GM18519 (cell line): ENCODE data around the gene EHD4.

Experiments
- ATAC-seq: cut with Tn5 transposase; IDR thresholded peaks from one replicate; pipeline ENCODE4 v1.9.1; 2021; ENCODE audit warnings: mild to moderate bottlenecking, moderate library complexity; ENCODE audit not compliant: unreplicated experiment, low FRiP score

Gene EHD4

DNA sequence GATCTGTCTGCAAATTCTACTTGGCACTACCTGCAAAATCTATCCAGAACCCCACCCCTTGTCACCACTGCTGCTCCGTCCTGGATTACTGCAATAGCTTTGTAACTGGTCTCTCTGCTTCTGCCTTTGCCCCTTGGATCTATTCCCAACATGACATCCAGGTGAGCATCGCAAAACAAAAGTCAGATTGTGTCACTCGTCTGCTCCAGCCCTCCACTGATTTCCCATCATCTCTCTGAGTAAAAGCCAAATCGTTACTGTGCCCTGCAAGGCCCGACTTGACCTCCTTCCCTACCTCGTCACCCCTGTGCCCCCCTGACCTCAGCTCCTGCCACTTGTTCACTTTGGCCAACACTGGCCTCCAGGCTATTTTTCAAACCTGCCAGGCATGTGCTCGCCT, 87.9 kb downstream of the EHD4 start:
- no peak for ATAC-seq

DNA sequence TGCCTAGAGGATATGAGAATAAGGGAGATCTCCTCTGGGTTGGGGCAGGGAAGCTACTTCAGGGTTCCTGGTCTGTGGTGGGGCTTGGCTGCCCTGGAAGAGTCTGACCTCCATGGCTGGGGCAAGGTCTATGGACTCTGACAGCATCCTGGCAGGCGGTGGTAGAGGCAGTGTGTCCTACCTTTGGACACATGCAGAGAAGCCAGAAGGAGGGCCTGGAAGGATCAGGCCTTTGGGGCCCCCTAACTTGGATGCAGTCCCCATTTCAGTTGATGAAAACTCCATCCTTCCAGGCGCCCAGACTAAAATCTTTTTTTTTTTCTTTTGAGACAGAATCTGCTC, 88.9 kb downstream of the EHD4 start:
- ATAC-seq, result no peak

DNA sequence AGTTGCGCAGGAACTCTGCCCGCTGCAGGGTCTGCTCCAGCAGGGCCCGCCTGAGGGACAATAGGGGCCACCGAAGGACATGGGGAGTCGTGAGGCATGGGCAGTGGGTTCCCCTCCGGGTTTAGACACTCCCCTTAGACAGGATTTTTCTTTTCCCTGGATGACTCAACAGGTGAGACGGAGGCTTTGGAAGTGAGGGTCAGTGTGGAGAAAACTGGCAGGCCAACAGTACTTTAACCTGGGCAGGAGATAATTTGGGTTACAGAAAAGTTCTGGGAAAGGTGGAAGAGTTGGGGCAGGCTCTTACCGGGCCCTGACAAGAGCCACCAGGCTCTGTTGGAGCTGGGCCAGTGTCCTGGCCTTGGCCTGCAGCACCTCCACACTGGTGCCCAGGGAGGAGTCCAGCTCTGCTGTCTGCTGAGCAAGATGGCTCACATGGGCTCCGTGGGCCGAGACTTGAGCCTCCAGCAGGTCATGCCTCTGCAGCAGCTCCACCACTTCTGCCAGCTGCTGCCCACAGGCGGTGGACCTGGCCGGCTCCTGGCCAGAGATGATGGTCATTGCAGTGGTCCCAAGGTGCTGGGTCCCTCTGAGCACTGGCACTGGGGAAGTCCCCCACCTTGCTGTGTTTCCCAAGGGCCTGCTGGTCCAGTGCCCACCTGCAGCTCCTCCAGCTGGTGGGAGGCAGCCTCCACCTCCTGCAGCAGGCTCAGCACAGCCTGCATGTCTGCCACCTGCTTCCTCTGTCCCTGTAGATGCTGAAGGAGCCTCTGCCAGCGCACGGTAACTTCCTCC, 89.5 kb downstream of the EHD4 start:
- no peak for ATAC-seq

DNA sequence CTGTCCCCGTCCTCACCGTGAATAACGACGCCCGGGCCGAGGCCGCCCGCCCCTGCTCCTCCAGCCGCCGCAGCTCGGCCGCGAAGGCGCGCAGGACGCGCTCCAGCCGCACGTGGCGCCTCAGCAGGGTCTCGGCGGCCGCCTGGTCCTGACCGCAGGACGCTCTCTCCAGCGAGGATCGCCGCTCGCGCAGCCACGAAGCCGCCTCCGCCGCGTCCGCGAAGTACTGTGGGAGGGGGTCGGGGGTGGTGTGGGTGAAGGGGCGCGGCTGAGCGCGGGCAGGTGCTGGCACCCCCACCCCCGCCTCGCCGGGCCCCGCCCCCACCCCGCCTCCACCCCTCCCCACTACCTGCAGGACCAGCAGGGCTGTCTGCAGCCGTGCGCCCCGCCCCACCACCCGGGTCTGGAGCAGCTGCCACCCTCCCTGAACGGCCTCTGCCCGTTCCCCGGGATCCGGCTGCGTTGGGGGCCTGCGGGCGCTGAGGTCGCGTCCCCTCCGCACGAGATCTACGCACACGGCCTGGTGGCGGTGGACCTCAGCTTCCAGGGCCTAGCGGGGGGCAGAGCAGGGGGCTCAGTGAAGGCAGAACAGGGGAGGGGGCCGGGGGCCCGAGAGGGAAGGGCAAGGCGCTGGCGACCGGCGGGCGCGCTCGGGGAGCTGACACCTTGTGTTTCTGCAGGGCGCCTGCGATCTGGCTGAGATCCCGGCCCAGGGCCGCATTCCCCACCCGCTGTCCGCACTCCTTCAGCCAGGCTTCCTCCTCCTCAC, 90.3 kb downstream of the EHD4 start:
- ATAC-seq, result no peak

DNA sequence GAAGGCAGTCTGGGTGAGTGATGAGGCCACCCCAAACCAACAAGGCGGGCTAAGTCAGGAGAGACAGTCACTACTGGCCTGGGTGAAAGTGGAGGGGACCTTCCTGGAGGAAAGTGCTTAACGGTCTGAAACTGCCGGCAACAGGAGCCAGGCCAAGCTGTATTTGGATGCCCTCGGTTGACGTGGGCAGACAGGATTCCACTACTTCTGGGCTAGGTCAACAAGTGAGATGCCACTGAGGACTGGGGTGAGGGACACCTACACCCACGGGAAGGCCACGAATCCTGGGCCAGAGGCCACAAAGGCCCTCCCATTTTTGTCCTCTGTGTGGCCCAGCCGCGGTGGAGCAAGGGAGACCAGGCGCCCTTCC, 90.8 kb downstream of the EHD4 start:
- ATAC-seq, result no peak

DNA sequence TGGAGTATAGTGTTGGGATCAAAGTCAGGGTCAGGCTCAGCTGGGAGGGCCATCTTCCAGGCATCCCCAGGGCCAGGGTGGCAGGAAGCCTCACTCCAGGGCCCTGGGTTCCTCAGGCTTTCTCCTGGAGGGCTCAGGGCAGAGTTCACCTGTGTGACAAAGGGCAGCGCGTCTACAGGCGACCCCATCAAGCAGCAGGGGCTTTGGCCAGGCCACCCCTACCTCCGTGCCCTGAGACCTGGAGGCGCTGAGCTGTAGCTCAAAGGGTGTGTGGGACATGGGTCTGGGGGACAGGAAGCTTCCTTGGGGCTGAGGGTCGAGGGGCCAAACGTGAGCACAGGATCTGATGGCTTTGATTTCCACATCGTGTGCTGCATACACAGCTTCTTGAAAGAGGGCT, 91.3 kb downstream of the EHD4 start:
- no peak for ATAC-seq

DNA sequence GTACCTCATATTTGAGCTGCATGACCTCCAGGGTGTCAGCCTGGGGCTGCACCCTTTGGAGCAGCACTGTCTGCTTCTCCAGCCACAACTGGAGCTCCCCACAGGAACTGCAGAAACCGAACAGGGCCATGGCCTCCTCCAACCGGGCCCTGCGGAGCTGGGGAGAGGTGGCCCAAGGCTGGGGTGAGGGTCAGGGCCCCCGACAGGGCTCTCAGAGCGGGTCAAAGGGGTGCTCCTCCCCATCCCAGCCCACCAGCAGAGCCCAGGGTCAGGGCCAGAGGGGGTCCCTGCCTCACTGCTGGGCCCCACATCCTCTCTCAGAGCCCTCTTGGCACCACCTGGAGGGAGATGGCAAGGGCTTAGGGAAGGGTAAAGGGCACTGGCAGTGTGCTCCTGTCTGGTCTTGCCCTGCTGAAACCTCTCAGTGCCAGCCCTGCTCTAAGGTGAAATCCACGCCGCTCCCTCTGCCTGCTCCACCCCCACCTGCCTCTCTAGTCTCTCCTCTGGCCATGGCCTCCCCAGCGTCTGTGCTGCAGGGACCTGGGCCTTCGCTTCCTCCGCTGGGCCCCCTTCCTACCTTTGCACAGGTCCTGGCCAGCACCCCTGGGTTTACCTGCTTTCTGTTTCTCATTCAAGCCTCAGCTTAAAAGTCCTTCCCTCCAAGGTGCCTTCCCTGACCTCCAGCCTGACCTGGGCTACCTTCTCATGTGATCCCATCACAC, 92.0 kb downstream of the EHD4 start:
- ATAC-seq, result no peak

DNA sequence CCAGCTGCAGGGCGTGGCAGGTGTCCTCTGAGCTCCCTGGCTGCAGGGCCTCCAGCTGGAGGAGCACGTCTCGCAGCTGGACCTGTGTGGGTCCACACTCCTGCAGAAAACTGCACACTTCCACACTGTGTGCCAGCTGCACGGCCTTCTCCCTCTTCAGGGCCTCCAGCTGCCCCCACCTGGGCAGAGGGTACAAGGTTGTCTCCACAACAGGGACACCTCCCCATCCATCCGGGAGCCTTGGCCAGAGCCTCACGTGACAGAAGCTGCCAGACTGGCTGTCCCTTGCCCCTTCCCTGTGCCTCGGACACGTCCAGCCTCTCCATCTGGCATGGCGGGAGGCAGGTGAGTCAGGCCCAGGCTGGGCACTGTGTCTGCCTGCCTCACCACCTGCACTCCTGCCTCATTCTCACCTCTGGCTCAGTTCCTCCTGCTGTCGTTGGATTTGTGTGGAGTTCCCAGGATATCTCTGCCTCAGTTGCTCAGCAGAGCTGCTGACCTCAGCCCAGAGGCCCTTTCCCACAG, 93.0 kb downstream of the EHD4 start:
- ATAC-seq, result no peak

DNA sequence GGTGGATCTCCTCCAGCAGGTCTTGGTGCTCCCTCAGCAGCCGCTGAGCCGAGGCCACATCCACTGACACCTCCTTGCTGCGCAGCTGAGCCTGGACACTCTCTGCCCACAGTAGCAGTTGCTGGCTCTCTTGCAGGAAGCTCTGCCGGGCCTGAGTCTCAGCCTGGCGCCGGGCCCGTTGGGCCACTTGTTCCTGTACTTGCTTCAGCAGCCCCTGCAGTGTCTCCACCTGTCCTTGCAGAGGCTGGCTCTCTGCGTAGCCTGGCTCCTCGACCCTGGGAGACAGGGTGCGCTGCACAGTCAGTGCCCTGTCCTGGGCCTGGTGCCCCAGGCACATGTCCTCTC, 94.0 kb downstream of the EHD4 start:
- no peak for ATAC-seq

DNA sequence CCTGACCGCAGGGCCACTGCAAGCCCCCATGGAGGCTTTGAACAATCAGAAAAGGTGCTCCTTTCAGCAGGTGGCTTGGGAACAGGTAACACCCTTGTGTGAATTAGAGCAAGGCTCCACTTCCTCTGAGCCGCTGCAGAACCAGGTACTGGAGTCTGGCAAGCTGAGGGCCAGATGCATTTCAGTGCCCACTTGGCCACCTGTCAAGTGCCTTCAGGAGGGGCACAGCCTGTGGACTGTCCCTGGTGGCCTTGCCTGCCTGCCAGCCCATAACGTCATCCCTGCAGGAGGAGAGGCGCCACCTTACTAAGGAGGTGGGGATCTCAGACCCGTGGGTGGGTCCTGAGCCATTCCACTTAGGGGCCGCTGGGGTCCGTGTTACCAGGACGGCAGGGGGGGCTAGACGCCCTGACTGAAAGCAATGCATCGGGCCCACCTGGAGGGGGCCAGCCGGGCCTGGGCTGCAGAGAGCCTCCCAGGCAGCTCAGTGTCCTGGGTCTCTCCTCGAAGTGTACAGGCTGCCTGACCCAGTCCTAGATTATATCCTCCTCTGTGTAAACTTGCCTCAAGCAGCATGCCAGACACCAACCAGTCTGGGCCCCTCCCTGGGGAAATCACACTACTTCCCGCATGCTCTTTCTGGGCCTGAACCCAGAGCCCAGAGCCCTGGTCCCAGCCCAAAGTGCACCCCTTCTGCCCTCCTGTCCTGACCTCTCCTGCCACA, 94.6 kb downstream of the EHD4 start:
- no peak for ATAC-seq

DNA sequence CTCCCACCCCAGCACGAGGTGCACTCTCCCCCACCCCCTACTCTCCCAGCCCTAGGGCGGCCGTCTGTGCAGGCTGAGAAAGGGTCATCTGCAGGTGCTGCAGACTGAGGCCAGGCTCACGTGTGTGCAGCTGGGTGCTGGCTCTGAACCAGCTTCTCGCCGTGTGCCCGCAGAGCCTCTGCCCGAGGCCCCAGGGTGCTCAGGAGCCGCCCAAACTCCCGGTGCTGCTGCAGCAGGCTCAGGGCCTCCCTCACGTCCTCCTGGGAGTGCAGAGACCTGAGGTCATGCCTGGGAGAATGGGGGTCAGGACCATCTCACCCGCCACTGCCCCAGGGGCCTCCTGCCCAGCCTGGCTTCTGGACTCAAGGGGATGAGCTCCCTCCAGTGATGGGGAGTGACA, 95.7 kb downstream of the EHD4 start:
- ATAC-seq, result no peak

DNA sequence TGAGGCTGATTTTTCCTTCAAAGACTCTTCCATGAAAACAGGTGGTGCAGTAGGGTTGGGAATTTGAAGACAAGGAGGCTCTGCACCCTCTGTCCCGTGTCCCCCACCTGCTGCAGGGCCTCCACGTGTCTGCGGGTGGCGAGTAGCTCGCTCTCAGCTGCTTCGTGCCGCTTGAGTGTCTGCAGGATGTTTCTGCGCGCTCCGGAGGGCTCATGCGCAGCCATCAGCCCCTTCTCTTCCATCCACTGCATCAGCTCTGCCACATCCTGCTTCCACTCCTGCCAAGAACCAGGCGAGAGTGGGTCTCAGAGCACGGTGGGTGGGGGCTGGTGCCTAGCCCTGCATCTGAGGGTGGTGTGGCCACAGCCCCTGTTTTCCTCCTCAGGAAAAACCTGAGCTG, 96.3 kb downstream of the EHD4 start:
- ATAC-seq, result no peak

DNA sequence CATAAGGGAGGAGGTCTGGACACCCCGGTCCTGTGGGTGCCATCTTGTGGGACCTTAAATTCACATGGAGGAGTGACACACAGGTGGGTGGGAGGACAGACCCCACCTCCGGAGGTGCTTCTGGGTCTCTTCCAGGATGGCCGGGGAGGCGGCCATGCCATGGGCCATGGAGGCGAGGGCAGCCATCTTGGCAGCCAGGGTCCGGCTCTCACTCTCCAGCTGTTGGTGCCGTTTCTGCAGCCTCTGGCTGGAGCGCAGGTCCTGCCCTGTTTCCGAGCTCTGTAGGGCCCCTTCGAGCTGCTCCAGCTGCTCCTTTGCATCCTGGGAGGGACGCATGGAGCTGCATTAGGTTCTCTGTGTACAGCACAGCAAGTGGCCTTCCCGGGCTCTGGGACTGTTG, 97.6 kb downstream of the EHD4 start:
- no peak for ATAC-seq

DNA sequence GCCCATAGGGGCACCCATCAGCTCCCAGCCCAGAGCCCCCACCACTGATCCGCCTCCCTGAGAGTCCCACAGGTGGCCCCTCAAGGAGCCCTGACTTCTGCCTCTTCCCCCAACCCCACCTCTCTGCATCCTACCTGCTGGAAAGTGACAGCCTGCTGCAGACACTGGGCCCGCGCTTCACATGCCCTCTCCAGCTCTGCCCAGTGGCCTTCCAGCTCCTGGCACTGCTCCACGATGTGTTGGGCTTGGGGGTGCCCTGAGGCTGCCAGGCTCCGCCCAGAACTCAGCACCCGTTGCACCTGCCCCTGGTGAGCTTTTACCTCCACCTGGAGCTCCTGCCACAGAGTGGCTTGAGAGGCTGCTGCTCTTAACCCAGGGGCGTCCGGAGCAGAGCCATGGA, 98.6 kb downstream of the EHD4 start:
- ATAC-seq, result no peak

DNA sequence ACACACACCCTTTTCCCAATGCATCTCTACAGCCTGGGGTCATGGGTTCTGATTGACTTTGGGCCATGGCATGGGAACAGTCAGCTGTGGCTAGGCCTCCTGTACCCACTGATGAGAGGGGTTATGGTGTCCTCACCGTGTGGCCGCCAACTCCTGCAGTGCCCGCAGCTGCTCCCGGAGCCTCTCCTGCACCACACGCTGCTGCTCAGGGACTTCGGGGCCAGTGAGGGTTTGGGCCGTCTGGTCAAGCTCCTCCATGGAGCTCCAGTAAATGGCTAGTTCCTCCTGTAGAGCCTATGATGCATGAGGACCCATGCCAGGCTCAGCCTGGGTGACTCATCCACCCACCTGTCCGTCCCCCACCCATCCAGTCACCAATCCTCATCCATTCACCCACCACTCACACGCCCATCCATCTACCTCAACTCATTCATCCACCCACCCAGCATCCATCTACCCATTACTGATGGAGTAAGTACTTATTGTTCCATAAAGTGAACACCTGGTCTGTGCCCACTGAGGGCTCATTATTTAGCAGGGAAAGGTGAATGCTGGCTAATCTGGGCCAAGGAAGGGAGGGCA, 100.1 kb downstream of the EHD4 start:
- no peak for ATAC-seq

DNA sequence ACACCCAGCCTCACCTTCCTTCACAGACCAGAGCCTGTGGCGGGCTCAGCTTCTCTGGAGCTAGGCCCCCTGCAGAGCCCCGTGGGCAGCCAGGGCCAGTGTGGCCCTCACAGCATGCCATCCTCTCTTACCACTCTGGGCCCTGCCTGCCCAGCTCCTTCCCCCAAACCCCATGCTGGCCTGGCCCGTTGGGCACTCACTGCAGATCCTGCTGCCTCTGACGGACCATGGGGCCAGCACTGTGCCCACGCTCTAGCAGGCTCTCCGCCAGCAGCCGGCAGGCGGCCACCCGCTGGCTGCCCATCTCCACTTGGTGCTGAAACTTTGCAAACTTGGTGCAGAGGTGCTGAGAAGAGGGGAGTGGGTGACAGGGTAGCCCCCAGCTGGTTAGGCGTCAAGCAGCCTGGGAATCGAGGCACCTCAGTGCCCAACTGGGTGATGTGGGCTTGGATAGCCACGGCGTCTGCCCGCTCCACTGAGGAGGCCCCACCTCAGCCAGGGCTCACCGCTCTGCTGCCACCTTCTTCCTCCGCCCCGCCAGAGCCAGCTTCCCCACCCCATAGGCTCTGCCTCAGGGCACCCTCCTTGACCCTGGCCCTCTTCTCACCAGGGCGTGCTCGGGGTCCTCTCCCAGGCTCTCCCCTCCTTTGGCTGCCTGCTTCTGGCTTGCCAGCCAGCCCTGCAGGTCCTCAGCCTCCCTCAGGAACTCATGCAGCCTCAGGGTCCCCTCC, 101.0 kb downstream of the EHD4 start:
- ATAC-seq, result no peak

DNA sequence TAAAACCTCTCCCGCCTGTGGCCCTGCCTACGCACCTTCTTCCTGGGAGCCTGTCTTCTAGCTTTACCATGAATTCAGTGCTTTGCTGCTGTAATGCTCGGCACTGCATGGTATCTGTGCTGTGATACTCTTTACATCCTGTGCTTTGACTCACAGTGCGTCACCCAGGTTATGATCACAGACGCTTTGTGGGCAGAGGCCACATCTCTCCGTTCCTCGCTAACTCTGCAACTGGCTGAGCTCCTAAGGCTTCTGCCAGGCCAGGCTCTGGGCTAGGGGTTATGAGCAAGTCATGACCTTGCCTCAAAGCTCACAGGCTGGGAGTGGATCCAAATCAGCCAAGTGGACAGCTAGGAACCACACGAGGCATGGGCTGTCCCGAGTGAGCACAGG, 101.7 kb downstream of the EHD4 start:
- ATAC-seq, result no peak

DNA sequence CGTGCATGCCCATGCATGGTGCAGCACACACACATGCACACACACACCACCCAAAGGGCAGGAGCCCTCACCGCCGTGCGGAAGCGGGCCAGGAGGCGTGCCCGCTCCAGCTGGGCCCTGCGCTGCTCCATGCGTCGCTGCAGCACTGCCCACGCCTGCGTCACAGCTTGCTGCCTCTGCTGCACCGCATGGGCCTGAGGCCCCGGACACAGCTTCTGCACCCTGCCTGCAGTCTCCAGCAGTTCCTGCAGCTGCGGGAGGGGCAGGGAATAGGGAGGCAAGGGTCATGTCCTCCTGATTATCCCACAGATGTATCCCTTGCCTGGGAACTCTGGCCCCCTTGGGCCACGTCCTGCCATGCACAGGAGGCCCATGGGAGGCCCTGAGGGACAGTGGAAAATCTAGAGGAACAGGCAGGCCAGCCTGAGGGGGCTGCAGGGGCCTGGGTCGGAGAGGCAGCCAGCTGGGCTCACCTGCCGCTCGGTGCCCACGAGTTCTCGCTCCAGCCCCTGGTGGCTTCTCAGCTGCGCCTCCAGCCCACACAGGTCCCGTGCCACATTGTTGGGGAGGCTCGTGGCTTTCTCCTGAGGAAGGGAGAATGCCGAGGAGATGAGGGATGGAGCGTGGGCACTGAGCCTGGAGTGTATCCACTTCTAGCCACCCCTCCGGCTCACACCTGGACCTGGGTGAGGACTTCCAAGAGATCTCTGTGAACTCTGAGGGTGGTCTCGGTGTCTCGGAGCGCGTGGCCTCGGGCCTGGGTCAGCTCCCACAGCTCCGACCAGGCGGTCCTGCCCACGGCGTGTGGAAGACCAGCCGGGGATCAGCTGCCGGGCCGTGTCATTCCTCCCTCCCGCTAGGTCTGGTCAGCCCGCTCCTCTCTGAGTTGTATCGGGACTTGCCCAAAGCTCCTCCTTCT, 102.3 kb downstream of the EHD4 start:
- no peak for ATAC-seq

DNA sequence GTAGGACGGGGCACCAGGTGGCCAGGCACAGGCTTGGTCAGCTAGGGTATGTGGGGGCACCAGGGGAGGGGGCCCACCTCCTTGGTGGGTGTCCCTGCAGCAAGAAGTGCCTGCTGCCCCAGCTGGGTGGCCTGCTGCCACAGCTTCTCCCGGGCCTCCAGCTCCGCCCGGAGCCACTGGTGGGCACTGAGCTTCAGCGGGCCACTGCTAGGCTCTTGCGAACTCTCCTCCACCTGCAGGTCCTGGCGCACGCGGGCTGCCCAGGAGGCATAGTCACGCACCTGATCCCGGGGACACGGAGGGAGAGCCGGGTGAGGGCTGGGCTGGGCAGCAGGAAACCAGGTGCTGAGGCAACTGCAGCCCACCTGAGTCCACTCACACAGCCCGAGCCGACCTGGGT, 104.0 kb downstream of the EHD4 start:
- no peak for ATAC-seq
